ENCODE data around the gene SLC26A11.

- TF ChIP-seq POLR2AphosphoS5 (IDR thresholded peaks at IDR 0.05) (no peak), CTCF (IDR thresholded peaks at IDR 0.05) (no peak), POLR2A (IDR thresholded peaks at IDR 0.05) (no peak), EP300 (IDR thresholded peaks at IDR 0.05) (no peak)
Measured at GRCh38 chr17:80187515-80187941, 32.7 kb upstream of the SLC26A11 start.
